ENCODE data around the gene ZDHHC24.

ZDHHC24 gene

DNA sequence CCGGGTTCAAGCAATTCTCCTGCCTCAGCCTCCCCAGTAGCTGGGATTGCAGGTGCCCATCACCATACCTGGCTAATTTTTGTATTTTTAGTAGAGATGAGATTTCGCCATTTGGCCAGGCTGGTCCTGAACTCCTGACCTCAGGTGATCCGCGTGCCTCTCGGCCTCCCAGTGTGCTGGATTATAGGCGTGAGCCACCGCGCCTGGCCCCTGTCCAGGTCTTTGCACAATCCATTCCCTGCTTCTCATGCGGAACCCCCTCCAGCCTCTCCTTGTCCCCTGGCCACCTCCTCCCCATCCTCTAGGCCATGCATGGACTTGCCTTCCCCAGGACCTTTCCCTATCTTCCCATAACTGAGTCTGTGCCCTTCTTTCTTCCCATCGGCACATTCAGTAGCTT is 56.9 kb downstream of the ZDHHC24 start:
- no peak overlapping the region for H3K9ac ChIP-seq (ENCODE audit: low read depth, low read length, poor library complexity, severe bottlenecking)
- no peaks in the 10 kb centered on the region for H3K9me2 ChIP-seq (replicated peaks; ENCODE audit: low read depth, low read length)
- H3K4me3 ChIP-seq (ENCODE audit: low read length, poor library complexity, severe bottlenecking), result no peak overlapping the region
- H3K79me2 ChIP-seq (ENCODE audit: insufficient read depth, low read length), result no peaks in the 10 kb centered on the region
- no peak overlapping the region for H3K4me2 ChIP-seq (ENCODE audit: low read depth, low read length, poor library complexity, severe bottlenecking)
- no peaks in the 10 kb centered on the region for H3K9me3 ChIP-seq (ENCODE audit: insufficient read depth, low read depth, low read length)
- H2AFZ ChIP-seq (ENCODE audit: low read length), result no peak overlapping the region
- H3K4me1 ChIP-seq (ENCODE audit: insufficient read depth, low read length, poor library complexity, severe bottlenecking), result no peaks in the 10 kb centered on the region
- peaks cover 23% of the 10 kb centered on the region; the same call in 1 of the 2 replicates for H3K36me3 ChIP-seq (ENCODE audit: insufficient read depth, low read length)
- no peaks in the 10 kb centered on the region for H3F3A ChIP-seq (ENCODE audit: low read depth)
- no peaks in the 10 kb centered on the region for H3K27me3 ChIP-seq (ENCODE audit: insufficient read depth, low read length, poor library complexity, severe bottlenecking)
- no peaks in the 10 kb centered on the region for H4K20me1 ChIP-seq (ENCODE audit: insufficient read depth, low read length, poor library complexity, severe bottlenecking)
- TF ChIP-seq EZH2phosphoT487 (IDR thresholded peaks at IDR 0.05; ENCODE audit: borderline replicate concordance), result no peak
- TF ChIP-seq, protein P1, sequence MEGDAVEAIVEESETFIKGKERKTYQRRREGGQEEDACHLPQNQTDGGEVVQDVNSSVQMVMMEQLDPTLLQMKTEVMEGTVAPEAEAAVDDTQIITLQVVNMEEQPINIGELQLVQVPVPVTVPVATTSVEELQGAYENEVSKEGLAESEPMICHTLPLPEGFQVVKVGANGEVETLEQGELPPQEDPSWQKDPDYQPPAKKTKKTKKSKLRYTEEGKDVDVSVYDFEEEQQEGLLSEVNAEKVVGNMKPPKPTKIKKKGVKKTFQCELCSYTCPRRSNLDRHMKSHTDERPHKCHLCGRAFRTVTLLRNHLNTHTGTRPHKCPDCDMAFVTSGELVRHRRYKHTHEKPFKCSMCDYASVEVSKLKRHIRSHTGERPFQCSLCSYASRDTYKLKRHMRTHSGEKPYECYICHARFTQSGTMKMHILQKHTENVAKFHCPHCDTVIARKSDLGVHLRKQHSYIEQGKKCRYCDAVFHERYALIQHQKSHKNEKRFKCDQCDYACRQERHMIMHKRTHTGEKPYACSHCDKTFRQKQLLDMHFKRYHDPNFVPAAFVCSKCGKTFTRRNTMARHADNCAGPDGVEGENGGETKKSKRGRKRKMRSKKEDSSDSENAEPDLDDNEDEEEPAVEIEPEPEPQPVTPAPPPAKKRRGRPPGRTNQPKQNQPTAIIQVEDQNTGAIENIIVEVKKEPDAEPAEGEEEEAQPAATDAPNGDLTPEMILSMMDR (conservative IDR thresholded peaks at IDR 0.05; ENCODE audit: low read length), result no peak

DNA sequence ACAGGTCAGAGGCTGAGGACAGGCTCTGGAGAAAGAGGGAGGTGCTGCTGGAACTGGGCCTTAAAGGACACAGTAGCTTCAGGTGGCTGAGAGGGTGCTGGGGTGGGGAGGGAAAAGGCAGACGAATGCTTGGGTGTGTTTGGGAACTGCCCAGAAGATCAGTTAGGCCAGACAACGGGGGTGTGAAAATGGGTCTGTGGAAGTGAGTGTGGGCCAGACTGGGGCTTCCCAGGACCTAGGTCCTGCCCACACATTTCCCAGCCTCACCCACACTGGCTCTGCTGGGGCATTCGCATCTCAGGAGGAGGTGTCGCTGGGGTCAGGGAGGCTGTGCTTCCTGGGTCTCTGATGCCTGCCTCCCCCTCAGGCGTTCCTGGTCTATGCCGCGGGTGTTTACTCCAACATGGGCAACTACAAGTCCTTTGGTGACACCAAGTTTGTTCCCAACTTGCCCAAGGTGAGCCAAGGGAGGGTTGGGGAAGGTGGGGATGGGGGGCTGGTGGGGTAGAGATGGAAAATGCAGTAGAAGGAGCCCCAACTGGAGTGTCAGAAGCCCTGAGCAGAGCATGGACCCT is 61.0 kb downstream of the ZDHHC24 start:
- Histone ChIP-seq H3K9me2 (replicated peaks; ENCODE audit: low read depth, low read length) (no peaks in the 10 kb centered on the region), H3K4me3 (ENCODE audit: low read length, poor library complexity, severe bottlenecking) (no peak overlapping the region), H3K27me3 (ENCODE audit: insufficient read depth, low read length, poor library complexity, severe bottlenecking) (no peaks in the 10 kb centered on the region), H3K9ac (ENCODE audit: low read depth, low read length, poor library complexity, severe bottlenecking) (no peak overlapping the region), H3K79me2 (ENCODE audit: insufficient read depth, low read length) (peaks cover 11% of the 10 kb centered on the region; the same call in 1 of the 2 replicates), H3K4me2 (ENCODE audit: low read depth, low read length, poor library complexity, severe bottlenecking) (no peak overlapping the region), H3K4me1 (ENCODE audit: insufficient read depth, low read length, poor library complexity, severe bottlenecking) (peaks cover 12% of the 10 kb centered on the region), H2AFZ (ENCODE audit: low read length) (no peak overlapping the region), H3K36me3 (ENCODE audit: insufficient read depth, low read length) (peaks cover 14% of the 10 kb centered on the region; the same call in 1 of the 2 replicates), H3K9me3 (ENCODE audit: insufficient read depth, low read depth, low read length) (no peaks in the 10 kb centered on the region), H3F3A (ENCODE audit: low read depth) (no peaks in the 10 kb centered on the region), H4K20me1 (ENCODE audit: insufficient read depth, low read length, poor library complexity, severe bottlenecking) (no peaks in the 10 kb centered on the region)
- no peak for TF ChIP-seq EZH2phosphoT487 (IDR thresholded peaks at IDR 0.05; ENCODE audit: borderline replicate concordance)
- TF ChIP-seq, protein P1 (conservative IDR thresholded peaks at IDR 0.05; ENCODE audit: low read length), result no peak

- Histone ChIP-seq H4K20me1 (ENCODE audit: insufficient read depth, low read length, poor library complexity, severe bottlenecking) (peaks cover 8% of the 10 kb centered on the region), H3K9ac (ENCODE audit: low read depth, low read length, poor library complexity, severe bottlenecking) (peak within 1 kb of the TSS; percentile 99), H2AFZ (ENCODE audit: low read length) (peak within 1 kb of the TSS; percentile 79), H3K4me2 (ENCODE audit: low read depth, low read length, poor library complexity, severe bottlenecking) (peak within 1 kb of the TSS; percentile 74), H3K27me3 (ENCODE audit: insufficient read depth, low read length, poor library complexity, severe bottlenecking) (no peaks in the 10 kb centered on the region), H3K36me3 (ENCODE audit: insufficient read depth, low read length) (no peaks in the 10 kb centered on the region), H3K4me1 (ENCODE audit: insufficient read depth, low read length, poor library complexity, severe bottlenecking) (peaks cover 16% of the 10 kb centered on the region), H3K4me3 (ENCODE audit: low read length, poor library complexity, severe bottlenecking) (peak within 1 kb of the TSS; percentile 99), H3K9me2 (replicated peaks; ENCODE audit: low read depth, low read length) (no peaks in the 10 kb centered on the region), H3K79me2 (ENCODE audit: insufficient read depth, low read length) (peaks cover 23% of the 10 kb centered on the region), H3F3A (ENCODE audit: low read depth) (no peaks in the 10 kb centered on the region), H3K9me3 (ENCODE audit: insufficient read depth, low read depth, low read length) (no peaks in the 10 kb centered on the region)
- TF ChIP-seq EZH2phosphoT487 (IDR thresholded peaks at IDR 0.05; ENCODE audit: borderline replicate concordance), result no peak
Observed at GRCh38 chr11:66480117-66480938, 65.5 kb downstream of the ZDHHC24 start, which contains the start of gene DPP3. Gene DPP3 (plus strand): TSS chr11:66480434. CDS start chr11:66482201, 1,767 bp downstream.

Data from Loucy (cell line).